Neural progenitor cell (in vitro differentiated cells): Measurements from ENCODE around the gene KIF16B. TPM values are rescaled to one million over a fixed set of nuclear protein-coding genes. Genes with fewer than 3 reads are reported as not detected.

Source experiments
- DNase-seq: peaks from one replicate; pipeline ENCODE4 v3.0.0-alpha.2; 2016; ENCODE audit warnings: low spot score
- H2AFZ ChIP-seq: fragments of 200-600 bp; sonication (generic); replicated peaks from 2 replicates; pipeline ENCODE4 v1.6.1; 2016; ENCODE audit warnings: antibody characterized with exemption
- H3F3A ChIP-seq: fragments of 200-600 bp; sonication (generic); 2 replicates; pipeline ENCODE4 v1.6.1; 2016; ENCODE audit warnings: antibody characterized with exemption, low read depth
- H3K27ac ChIP-seq: fragments of 200-600 bp; sonication (generic); 2 replicates; pipeline ENCODE4 v1.5.1; 2016; ENCODE audit warnings: mild to moderate bottlenecking
- H3K27me3 ChIP-seq: fragments of 200-600 bp; sonication (generic); 2 replicates; pipeline ENCODE4 v1.6.1; 2016; ENCODE audit warnings: mild to moderate bottlenecking, moderate library complexity
- H3K36me3 ChIP-seq: fragments of 200-600 bp; sonication (generic); 2 replicates; pipeline ENCODE4 v1.5.1; 2016
- H3K4me1 ChIP-seq: fragments of 200-600 bp; sonication (generic); 2 replicates; pipeline ENCODE4 v1.6.1; 2016; ENCODE audit warnings: mixed run types
- H3K4me2 ChIP-seq: fragments of 200-600 bp; sonication (generic); 2 replicates; pipeline ENCODE4 v1.6.1; 2016
- H3K4me3 ChIP-seq: fragments of 200-600 bp; sonication (generic); 2 replicates; pipeline ENCODE4 v1.5.1; 2016
- H3K79me2 ChIP-seq: fragments of 200-600 bp; sonication (generic); 2 replicates; pipeline ENCODE4 v1.6.1; 2016; ENCODE audit warnings: low read depth
- H3K9ac ChIP-seq: fragments of 200-600 bp; sonication (generic); 2 replicates; pipeline ENCODE4 v1.6.1; 2016
- H3K9me3 ChIP-seq: fragments of 200-600 bp; sonication (generic); 2 replicates; pipeline ENCODE4 v1.5.1; 2016; ENCODE audit warnings: low read depth
- H4K20me1 ChIP-seq: fragments of 200-600 bp; sonication (generic); 2 replicates; pipeline ENCODE4 v1.6.1; 2016; ENCODE audit warnings: low read depth
- H3K27ac Mint-ChIP-seq: 3 replicates; pipeline ENCODE4 v1.8.0; 2021; ENCODE audit warnings: mixed read lengths
- H3K27me3 Mint-ChIP-seq: 2 replicates; pipeline ENCODE4 v1.8.0; 2022; ENCODE audit warnings: low read depth, mild to moderate bottlenecking, inconsistent platforms, moderate library complexity, mixed read lengths; ENCODE audit not compliant: insufficient read depth
- H3K36me3 Mint-ChIP-seq: 3 replicates; pipeline ENCODE4 v1.8.0; 2021; ENCODE audit warnings: mixed read lengths
- H3K4me1 Mint-ChIP-seq: 3 replicates; pipeline ENCODE4 v1.8.0; 2021; ENCODE audit warnings: mixed read lengths
- H3K4me3 Mint-ChIP-seq: 3 replicates; pipeline ENCODE4 v1.8.0; 2021; ENCODE audit warnings: mild to moderate bottlenecking, moderate library complexity, mixed read lengths
- H3K9me3 Mint-ChIP-seq: 3 replicates; pipeline ENCODE4 v1.8.0; 2020; ENCODE audit warnings: mixed read lengths
- EZH2 ChIP-seq: fragments of 200-600 bp; sonication (generic); IDR thresholded peaks from 2 replicates; pipeline ENCODE4 v1.6.1; 2017; ENCODE audit warnings: antibody characterized with exemption, mild to moderate bottlenecking, moderate library complexity
- EZH2phosphoT487 ChIP-seq: fragments of 200-600 bp; sonication (generic); IDR thresholded peaks from 2 replicates; pipeline ENCODE4 v1.6.1; 2017; ENCODE audit warnings: antibody characterized with exemption
- total RNA-seq: library from RNA; depleted of rRNA; stranded (reverse); fragments of >200 nt; gene quantifications from 2 replicates; pipeline ENCODE4 v1.2.3, GENCODE V29; 2015; ENCODE audit warnings: low replicate concordance
- TF ChIP-seq, protein P1 (sequence below): fragments of 200-600 bp; sonication (generic); IDR thresholded peaks from 2 replicates; pipeline ENCODE4 v1.5.1; 2017; ENCODE audit warnings: antibody characterized with exemption, mild to moderate bottlenecking

The KIF16B gene
- total RNA-seq, 1 donor from 2014 or later: 15.5 TPM

DNA sequence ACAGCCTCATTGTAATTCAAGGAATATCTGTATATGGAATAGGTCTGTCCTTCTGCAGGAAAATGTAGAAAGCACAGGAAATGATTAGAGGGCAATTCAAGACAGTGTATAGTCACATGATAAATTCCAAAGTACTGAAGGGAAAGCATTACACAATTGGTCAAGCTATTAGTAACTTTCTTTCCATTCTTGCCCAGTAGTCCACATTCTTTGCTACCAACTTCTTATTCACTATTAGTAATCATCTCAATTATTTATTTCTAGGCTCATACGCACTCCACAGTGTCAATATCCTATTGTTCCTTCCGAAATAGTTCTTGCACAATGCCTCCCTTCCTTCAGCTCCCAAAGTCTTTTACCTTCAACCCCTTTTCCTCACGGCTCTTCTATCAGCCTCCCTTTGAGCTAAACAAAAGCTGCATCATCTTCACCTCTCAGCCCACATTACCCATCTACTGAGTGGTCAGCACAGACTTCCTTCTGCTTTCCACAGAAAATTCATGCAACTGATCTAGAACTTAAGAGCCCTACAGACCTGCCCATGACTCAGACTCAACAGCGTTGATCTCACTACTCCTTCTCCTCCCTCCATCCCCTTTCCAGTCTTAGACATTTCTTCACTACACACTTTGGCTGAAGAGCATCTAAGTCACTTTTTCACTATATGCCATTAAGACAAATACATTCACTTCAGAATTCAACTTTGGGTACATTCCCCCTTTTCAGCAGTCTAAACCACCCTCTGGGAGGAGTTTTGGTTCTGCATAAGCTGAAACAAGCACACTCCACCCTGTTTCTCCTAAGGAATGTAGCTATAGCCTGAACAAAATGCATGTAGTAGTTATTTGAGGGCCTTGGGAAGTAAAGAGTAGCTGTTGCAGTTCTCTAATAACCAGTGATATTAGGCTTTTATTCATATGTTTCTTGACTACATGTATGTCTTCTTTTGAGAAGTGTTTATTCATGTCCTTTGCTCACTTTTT, 157.9 kb downstream of the KIF16B start:
- Histone ChIP-seq H3K4me3 (no peak overlapping the region), H3K4me2 (no peak overlapping the region), H4K20me1 (no peaks in the 10 kb centered on the region), H3K9me3 (peaks cover 6% of the 10 kb centered on the region), H3K27ac (no peak overlapping the region), H2AFZ (no peak overlapping the region), H3K79me2 (no peaks in the 10 kb centered on the region), H3K36me3 (no peaks in the 10 kb centered on the region), H3K4me1 (no peaks in the 10 kb centered on the region), H3K9ac (no peak overlapping the region), H3F3A (no peaks in the 10 kb centered on the region), H3K27me3 (no peaks in the 10 kb centered on the region)
- Mint-ChIP-seq H3K27ac (no peak overlapping the region), H3K27me3 (no peaks in the 10 kb centered on the region), H3K4me1 (no peaks in the 10 kb centered on the region), H3K36me3 (peaks cover 26% of the 10 kb centered on the region), H3K9me3 (peaks cover 3% of the 10 kb centered on the region), H3K4me3 (no peak overlapping the region)
- TF ChIP-seq, protein P1, sequence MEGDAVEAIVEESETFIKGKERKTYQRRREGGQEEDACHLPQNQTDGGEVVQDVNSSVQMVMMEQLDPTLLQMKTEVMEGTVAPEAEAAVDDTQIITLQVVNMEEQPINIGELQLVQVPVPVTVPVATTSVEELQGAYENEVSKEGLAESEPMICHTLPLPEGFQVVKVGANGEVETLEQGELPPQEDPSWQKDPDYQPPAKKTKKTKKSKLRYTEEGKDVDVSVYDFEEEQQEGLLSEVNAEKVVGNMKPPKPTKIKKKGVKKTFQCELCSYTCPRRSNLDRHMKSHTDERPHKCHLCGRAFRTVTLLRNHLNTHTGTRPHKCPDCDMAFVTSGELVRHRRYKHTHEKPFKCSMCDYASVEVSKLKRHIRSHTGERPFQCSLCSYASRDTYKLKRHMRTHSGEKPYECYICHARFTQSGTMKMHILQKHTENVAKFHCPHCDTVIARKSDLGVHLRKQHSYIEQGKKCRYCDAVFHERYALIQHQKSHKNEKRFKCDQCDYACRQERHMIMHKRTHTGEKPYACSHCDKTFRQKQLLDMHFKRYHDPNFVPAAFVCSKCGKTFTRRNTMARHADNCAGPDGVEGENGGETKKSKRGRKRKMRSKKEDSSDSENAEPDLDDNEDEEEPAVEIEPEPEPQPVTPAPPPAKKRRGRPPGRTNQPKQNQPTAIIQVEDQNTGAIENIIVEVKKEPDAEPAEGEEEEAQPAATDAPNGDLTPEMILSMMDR: no peak
- TF ChIP-seq EZH2 (no peak), EZH2phosphoT487 (no peak)
- no peak for DNase-seq

DNA sequence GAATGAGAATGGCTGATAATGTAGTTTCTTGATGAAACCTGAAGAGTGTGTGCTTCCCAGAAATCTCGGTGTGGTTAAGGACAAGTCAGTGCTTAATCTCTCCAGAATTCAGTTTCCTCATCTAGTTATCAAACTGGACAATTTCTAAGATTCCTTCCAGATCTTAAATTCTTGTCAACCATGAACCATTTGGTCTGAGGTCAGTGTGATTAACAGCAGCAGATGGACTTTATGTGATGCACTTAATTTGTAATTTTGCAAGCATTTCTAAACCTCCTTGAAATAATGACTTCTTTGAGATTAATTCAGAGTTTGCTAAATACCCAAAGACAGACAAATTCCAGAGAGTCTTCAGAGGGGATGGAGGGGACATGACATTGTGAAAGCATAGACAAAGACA, 160.3 kb downstream of the KIF16B start:
- Histone ChIP-seq H4K20me1 (no peaks in the 10 kb centered on the region), H3K9me3 (peaks cover 6% of the 10 kb centered on the region), H3K27me3 (no peaks in the 10 kb centered on the region), H3K9ac (no peak overlapping the region), H3K79me2 (no peaks in the 10 kb centered on the region), H2AFZ (no peak overlapping the region), H3K36me3 (no peaks in the 10 kb centered on the region), H3K4me3 (no peak overlapping the region), H3F3A (no peaks in the 10 kb centered on the region), H3K4me2 (no peak overlapping the region), H3K27ac (no peak overlapping the region), H3K4me1 (no peaks in the 10 kb centered on the region)
- Mint-ChIP-seq H3K4me1 (no peaks in the 10 kb centered on the region), H3K27me3 (no peaks in the 10 kb centered on the region), H3K36me3 (peaks cover 13% of the 10 kb centered on the region), H3K4me3 (no peak overlapping the region), H3K27ac (no peak overlapping the region), H3K9me3 (peaks cover 3% of the 10 kb centered on the region)
- DNase-seq: no peak
- TF ChIP-seq EZH2 (no peak), EZH2phosphoT487 (no peak)
- TF ChIP-seq, protein P1: no peak

DNA sequence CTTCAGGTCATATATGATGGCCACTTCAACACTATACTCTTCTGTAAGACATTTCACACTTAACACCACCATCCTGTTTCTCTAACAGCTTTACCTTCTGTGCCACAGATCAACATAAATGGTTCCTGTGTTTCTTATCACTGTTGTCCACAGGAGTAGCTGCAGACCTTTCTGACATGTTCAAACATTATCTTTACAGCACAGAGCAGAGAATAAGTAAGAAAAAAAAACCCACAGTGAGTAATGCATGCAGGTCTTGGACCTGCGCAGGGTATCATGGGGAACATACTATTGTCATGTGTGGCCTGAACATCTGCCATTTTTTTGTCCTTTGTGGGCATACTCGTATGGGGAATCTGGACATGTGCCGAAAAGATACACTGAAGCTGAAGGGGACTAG, 161.9 kb downstream of the KIF16B start:
- Histone ChIP-seq H3K27me3 (no peaks in the 10 kb centered on the region), H3K4me3 (no peak overlapping the region), H3K9ac (no peak overlapping the region), H3K4me1 (no peaks in the 10 kb centered on the region), H3K27ac (no peak overlapping the region), H4K20me1 (no peaks in the 10 kb centered on the region), H2AFZ (no peak overlapping the region), H3K79me2 (no peaks in the 10 kb centered on the region), H3K36me3 (no peaks in the 10 kb centered on the region), H3F3A (no peaks in the 10 kb centered on the region), H3K4me2 (no peak overlapping the region), H3K9me3 (peaks cover 6% of the 10 kb centered on the region)
- no peaks in the 10 kb centered on the region for H3K4me1 Mint-ChIP-seq
- no peak overlapping the region for H3K27ac Mint-ChIP-seq
- DNase-seq: no peak
- no peaks in the 10 kb centered on the region for H3K27me3 Mint-ChIP-seq
- H3K36me3 Mint-ChIP-seq: peaks cover 11% of the 10 kb centered on the region
- no peak for TF ChIP-seq EZH2phosphoT487
- no peak for TF ChIP-seq EZH2
- TF ChIP-seq, protein P1: no peak
- H3K9me3 Mint-ChIP-seq: peaks cover 3% of the 10 kb centered on the region
- no peak overlapping the region for H3K4me3 Mint-ChIP-seq
